ENCODE results near the gene RTL9. TPM values are rescaled to one million over a fixed set of nuclear protein-coding genes. Genes with fewer than 3 reads are reported as not detected.

Gene RTL9
- total and polyA plus RNA-seq, 2 experiments from 2014 or later = 0.31 TPM; not detected in 1

GRCh38 chrX:110363244-110363643, 4.6 kb downstream of the RTL9 start:
- Histone ChIP-seq H3K79me2 (replicated peaks; ENCODE audit: insufficient read depth) (no peaks in the 10 kb centered on the region), H3F3A (replicated peaks; ENCODE audit: low read depth) (no peaks in the 10 kb centered on the region), H3K4me1 (ENCODE audit: insufficient read depth) (no peaks in the 10 kb centered on the region), H3K4me2 (no peak overlapping the region), H3K4me3 (no peak overlapping the region), H3K9me2 (ENCODE audit: insufficient read depth) (no peaks in the 10 kb centered on the region), H3K36me3 (ENCODE audit: insufficient read depth) (no peaks in the 10 kb centered on the region), H3K27ac (ENCODE audit: low read depth) (no peak overlapping the region), H4K20me1 (replicated peaks; ENCODE audit: insufficient read depth) (no peaks in the 10 kb centered on the region), H3K27me3 (ENCODE audit: insufficient read depth) (no peaks in the 10 kb centered on the region), H2AFZ (no peak overlapping the region)
- H3K36me3 Mint-ChIP-seq (ENCODE audit: low read depth) = no peaks in the 10 kb centered on the region
- no peak overlapping the region for H3K4me3 Mint-ChIP-seq
- no peak for ATAC-seq
- no peaks in the 10 kb centered on the region for H3K27me3 Mint-ChIP-seq (ENCODE audit: insufficient read depth, low read depth, poor library complexity)
- DNase-seq (ENCODE audit: low spot score) = no peak
- no peak for TF ChIP-seq ZNF331 (CRISPR knock-in tag; IDR thresholded peaks at IDR 0.05; ENCODE audit: low read depth)
- no peaks in the 10 kb centered on the region for H3K4me1 Mint-ChIP-seq
- no peaks in the 10 kb centered on the region for H3K9me3 Mint-ChIP-seq
- no peak overlapping the region for H3K27ac Mint-ChIP-seq

- Mint-ChIP-seq H3K27ac (no peak overlapping the region), H3K4me1 (peaks cover 4% of the 10 kb centered on the region; the same call in 2 of the 3 replicates), H3K36me3 (ENCODE audit: low read depth) (no peaks in the 10 kb centered on the region), H3K4me3 (no peak overlapping the region), H3K27me3 (ENCODE audit: insufficient read depth, low read depth, poor library complexity) (no peaks in the 10 kb centered on the region), H3K9me3 (no peaks in the 10 kb centered on the region)
- H3K4me3 ChIP-seq = no peak overlapping the region
- H3K27ac ChIP-seq (ENCODE audit: low read depth) = no peak overlapping the region
- H3K36me3 ChIP-seq (ENCODE audit: insufficient read depth) = no peaks in the 10 kb centered on the region
- H3K4me1 ChIP-seq (ENCODE audit: insufficient read depth) = no peaks in the 10 kb centered on the region
- ATAC-seq (no peak), DNase-seq (ENCODE audit: low spot score) (no peak)
- no peak overlapping the region for H3K4me2 ChIP-seq
- H2AFZ ChIP-seq = no peak overlapping the region
- no peaks in the 10 kb centered on the region for H3K9me2 ChIP-seq (ENCODE audit: insufficient read depth)
- no peaks in the 10 kb centered on the region for H3K27me3 ChIP-seq (ENCODE audit: insufficient read depth)
- H3K79me2 ChIP-seq (replicated peaks; ENCODE audit: insufficient read depth) = no peaks in the 10 kb centered on the region
- no peaks in the 10 kb centered on the region for H4K20me1 ChIP-seq (replicated peaks; ENCODE audit: insufficient read depth)
- no peaks in the 10 kb centered on the region for H3F3A ChIP-seq (replicated peaks; ENCODE audit: low read depth)
- no peak for TF ChIP-seq STAT1 (IDR thresholded peaks at IDR 0.05; ENCODE audit: unreplicated experiment)
- no peak for TF ChIP-seq JUNB (IDR thresholded peaks at IDR 0.05; ENCODE audit: unreplicated experiment)
- no peak for TF ChIP-seq ZNF114 (CRISPR knock-in tag; IDR thresholded peaks at IDR 0.05)
- TF ChIP-seq EZH2 (IDR thresholded peaks at IDR 0.05; ENCODE audit: low read depth, unreplicated experiment) = no peak
- no peak for TF ChIP-seq EZH2phosphoT487 (IDR thresholded peaks at IDR 0.05; ENCODE audit: unreplicated experiment)
- no peak for TF ChIP-seq ZNF462 (CRISPR knock-in tag; IDR thresholded peaks at IDR 0.05)
- TF ChIP-seq POLR2AphosphoS5 (IDR thresholded peaks at IDR 0.05; ENCODE audit: low read depth) = no peak
- TF ChIP-seq REST (IDR thresholded peaks at IDR 0.05; ENCODE audit: unreplicated experiment) = no peak
- TF ChIP-seq ETS1 (IDR thresholded peaks at IDR 0.05) = no peak
- no peak for TF ChIP-seq NANOG (IDR thresholded peaks at IDR 0.05; ENCODE audit: borderline replicate concordance)
- TF ChIP-seq ZNF331 (CRISPR knock-in tag; IDR thresholded peaks at IDR 0.05; ENCODE audit: low read depth) = no peak
Measured at GRCh38 chrX:110373310-110373709, 14.7 kb downstream of the RTL9 start.
